Islet precursor cell (in vitro differentiated cells): ENCODE measurements around the gene GNA15.
"Not testable (repeated sequence)": the region's sequence is repeated elsewhere in the genome, so short reads cannot be mapped to it uniquely, and the experiment has no call there.

Source experiments
- DNase-seq: peaks from one replicate; pipeline ENCODE4 v3.0.0-alpha.2; 2018

GNA15 gene

DNA sequence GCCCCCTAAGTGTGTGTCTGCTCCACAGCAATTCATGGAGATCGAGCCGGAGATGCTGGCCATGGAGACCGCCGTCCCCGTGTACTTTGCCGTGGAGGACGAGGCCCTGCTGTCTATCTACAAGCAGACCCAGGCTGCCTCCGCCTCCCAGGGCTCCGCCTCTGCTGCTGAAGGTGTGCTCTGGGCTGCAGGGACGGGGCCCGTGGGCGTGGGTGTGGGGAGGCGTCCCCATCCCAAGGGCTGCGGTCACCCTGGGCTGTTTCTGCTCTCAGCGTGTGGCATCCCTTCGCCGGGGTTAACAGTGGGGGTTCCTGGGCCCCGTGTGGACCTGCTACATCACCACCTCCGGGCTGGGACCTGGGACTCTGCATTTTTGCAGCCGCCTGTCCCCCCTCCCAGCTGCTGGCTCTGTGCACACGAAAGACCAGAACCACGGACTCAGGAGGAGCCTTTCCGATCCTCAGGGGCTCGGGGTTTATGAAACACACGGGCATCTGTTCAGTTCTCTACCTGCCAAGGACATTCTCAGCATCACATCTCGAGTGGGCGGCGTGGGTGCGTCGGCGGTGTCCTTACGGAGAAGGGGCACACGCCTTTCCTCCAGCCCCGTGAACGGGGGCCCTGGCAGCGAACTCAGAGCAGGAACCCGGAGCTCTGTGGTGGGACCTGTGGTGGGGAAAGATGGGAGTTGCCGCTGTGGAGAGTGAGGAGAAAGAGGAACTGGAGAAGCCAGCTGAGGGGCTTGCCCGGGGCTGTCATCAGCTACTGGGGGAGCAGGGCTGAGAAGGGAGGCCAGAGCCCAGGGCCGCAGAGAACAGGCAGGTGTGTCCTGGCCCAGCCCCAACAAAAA is 57.6 kb downstream of the GNA15 start:
- DNase-seq: no peak

DNA sequence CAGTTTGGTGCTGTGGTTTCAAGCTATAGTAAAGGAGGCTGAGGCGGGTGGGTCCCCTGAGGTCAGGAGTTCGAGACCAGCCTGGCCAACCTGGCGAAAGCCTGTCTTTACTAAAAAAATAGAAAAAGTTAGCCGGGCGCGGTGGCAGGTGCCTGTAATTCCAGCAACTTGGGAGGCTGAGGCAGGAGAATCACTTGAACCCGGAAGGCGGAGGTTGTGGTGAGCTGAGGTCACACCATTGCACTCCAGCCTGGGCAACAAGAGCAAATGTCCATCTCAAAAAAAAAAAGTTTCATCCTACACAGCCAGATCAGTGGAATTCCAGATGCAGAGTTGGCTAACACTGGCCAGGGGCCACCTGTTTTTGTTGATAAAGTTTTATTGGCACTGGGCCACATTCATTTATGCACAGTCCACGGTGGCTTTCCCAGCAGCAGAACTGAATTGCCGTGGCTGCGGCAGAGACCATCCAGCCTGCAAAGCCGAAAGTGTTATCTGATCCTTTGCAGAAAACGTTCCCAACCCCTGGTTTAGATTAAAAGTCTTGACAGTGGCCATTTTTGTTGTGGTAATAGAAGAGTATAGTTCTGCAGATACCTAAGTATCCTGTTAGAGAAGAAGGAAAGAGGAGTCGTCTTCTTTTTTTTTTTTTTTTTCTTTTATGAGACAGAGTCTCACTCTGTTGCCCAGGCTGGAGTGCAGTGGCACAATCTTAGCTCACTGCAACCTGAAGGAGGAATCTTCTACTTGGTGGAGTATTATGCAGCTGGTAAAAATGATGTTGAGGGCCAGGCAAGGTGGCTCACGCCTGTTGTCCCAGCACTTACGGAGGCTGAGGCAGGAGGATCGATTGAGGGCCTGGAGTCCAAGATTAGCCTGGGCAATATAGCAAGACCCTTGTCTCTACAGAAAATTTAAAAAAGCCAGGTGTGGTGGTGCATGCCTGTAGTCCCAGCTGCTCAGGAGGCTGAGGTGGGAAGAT is 58.6 kb downstream of the GNA15 start:
- DNase-seq: no peak

DNA sequence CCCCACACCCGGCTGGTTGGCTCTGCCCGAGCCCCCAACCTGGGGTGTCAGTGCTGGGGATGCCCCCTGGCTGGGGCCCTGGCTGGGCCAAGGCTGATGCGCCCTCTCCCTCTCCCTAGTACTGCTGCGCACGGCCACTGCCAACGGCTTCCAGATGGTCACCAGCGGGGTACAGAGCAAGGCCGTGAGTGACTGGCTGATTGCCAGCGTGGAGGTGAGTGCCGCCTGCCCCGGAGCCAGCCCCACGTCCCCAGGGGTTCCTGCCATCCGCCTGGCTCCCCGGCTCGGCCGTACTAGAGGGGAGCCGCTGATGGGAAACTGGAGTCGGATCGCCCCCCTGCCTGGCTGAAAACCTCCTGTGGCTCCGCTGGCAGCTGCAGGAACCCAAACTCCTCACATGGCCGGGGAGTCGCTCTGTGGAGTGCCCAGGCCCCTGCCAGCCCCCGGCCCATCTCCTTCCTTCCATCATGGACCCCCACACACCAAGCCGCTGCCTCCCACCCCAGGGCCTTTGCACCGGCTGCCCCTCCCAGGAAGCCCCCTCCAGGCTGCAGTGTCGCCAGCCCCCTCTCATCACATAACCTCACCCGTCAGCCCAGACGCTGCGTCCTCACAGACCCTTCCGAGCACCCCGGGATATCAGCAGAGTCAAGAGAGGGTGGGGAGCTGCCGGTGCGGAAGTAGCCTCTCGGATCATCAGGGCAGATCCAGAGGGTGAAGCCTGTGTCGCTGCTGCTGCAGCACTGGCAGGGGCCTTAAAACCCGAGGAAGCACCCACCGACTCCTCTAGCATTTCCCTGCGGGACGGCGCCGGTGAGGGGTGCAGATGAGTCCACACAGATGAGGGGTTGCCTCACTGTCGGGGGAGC is 60.5 kb downstream of the GNA15 start:
- no peak for DNase-seq

GRCh38 chr19:3196933-3197205 is 61.0 kb downstream of the GNA15 start:
- DNase-seq: no peak

- DNase-seq: no peak
Measured at GRCh38 chr19:3198901-3199700, 63.3 kb downstream of the GNA15 start.

DNA sequence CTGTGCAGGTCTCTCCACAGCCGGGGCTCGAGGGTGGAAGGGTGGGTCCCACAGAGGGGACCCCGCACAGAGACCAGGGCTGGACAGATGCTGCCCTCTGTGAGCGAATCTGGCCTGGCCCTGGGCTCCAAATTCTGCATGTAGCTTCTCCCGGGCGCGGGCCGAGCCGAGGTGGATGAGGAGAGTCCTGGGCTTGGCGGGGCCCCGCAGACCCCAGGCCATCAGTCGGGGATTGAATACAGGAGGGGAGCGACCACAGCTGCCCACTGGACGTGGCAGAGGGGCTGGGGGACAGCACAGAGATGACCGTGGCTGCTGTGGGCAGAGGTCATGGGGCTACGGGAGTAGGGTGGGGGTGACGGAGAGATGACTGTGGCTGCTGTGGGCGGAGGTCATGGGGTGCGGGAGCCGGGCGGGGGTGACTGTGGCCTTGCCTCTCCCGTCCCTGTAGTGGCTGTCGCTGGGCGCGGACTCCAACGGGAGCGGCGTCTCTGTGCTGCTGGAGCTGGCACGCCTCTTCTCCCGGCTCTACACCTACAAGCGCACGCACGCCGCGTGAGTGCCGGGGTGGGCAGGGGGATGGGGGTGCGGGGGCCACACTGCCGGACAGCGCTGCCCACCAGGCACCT is 65.4 kb downstream of the GNA15 start:
- no peak for DNase-seq

GRCh38 chr19:3201911-3202310 is 66.1 kb downstream of the GNA15 start:
- DNase-seq: no peak

DNA sequence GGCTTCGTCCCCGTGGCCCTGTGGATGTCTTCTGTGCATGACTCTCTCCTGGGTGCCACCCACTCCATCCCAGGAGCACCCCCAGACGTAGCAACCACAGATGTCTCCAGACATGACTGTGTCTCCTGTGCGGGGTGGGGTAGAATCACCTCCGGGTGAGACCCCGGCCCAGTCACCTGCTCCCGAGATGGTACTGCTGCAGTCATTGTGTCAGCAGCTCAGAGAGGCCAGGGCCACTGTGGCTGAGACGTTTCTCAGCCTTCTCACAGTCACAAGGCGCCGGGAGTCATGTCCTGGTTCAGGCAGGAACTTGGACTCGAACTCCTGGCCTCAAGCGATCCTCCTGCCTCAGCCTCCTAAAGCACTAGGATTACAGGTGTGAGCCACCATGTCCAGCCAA is 66.5 kb downstream of the GNA15 start:
- no peak for DNase-seq

DNA sequence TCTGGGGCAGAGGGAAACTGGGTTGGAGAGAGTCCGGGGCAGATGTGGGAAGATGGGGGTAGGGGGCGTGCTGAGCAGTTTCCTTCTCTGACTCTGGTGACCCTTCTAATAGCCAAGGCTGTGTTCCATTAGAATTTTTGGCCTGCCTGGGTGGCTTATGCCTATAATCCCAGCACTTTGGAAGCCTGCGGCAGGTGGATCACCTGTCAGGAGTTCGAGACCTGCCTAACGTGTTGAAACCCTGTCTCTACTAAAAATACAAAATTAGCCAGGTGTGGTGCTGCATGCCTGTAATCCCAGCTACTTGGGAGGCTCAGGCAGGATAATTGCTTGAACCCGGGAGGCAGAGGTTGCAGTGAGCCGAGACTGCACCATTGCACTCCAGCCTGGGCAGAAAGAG is 67.1 kb downstream of the GNA15 start:
- DNase-seq: not testable (repeated sequence)

DNA sequence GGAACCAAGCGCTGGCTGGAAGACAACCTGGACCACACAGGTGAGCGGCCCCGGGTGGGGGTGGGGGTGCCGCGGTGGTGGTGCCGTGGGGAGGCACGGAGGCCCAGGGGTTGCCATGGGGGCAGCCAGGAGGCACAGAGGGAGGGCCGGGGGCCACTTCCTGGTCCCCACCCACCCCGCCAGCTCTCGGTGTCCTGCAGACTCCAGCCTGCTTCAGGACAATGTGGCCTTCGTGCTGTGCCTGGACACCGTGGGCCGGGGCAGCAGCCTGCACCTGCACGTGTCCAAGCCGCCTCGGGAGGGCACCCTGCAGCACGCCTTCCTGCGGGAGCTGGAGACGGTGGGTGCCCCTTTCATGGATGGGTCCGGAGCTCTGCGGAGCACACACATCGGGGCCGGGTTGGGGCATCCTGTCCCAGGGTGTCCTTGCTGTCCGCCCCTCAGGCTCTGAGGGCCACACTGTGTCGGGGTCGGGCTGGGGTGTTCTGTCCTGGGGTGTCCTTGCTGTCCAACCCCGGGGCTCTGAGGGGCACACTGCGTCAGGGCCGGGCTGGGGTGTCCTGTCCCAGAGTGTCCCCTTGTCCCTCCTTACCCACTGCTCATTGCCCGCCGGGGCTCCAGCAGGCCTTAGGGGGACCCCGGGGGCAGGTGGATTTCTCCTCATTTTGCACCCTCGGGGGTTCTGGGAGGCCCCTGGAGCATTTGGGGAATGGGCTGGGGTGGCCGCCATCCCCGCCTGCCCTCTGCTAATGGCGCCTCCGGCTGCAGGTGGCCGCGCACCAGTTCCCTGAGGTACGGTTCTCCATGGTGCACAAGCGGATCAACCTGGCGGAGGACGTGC is 68.2 kb downstream of the GNA15 start:
- DNase-seq: no peak

- DNase-seq: no peak
Measured at GRCh38 chr19:3204646-3205275, 68.9 kb downstream of the GNA15 start.

GRCh38 chr19:3206216-3206953 is 70.6 kb downstream of the GNA15 start:
- no peak for DNase-seq

- no peak for DNase-seq
Measured at GRCh38 chr19:3207461-3208242, 71.8 kb downstream of the GNA15 start.

DNA sequence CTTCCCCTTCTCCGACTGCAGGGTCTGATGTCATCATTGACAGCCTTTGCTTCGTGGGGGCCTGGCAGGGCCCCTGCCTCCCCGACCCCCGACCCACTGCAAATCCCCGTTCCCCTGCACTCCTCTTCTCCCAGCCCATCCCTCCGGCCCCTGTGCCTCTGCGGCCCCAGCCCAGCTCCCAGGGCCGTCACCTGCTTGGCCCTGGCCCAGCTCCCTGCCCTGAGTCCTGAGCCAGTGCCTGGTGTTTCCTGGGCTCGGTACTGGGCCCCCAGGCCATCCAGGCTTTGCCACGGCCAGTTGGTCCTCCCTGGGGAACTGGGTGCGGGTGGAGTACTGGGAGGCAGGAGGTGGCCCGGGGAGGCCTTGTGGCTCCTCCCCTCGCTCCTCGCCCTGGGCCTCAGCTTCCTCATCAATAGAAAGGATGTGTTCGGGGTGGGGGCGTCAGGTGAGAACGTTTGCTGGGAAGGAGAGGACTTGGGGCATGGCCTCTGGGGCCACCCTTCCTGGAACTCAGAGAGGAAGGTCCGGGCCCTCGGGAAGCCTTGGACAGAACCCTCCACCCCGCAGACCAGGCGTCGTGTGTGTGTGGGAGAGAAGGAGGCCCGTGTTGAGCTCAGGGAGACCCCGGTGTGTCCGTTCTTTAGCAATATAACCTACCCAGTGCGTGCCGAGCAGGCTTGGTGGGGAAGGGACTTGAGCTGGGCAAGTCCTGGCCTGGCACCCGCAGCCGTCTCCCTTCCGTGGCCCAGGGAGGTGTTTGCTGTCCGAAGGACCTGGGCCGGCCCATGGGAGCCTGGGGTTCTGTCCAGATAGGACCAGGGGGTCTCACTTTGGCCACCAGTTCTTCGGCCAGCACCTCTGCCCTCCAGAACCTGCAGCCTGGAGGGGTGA is 72.7 kb downstream of the GNA15 start:
- DNase-seq: no peak

GRCh38 chr19:3210347-3211017 is 74.6 kb downstream of the GNA15 start:
- DNase-seq: peak; percentile 83

DNA sequence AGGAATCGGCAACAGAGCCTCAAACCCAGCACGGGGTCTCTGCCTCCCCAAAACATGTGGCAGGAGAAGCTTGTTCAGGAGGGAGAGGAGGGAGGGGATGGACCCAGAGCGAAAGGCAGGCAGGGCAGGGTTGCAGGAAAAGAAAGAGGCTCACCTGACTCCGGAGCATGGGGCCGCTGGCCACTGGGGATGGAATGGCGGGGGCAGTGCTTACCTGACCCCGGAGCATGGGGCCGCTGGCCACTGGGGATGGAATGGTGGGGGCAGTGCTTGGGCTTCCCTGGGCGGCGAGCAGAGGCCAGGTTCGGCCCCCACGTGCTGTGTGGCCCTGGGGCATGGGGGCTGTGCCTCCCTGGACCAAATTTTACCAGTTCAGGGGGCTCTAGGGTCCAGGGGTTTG is 75.4 kb downstream of the GNA15 start:
- DNase-seq: no peak

DNA sequence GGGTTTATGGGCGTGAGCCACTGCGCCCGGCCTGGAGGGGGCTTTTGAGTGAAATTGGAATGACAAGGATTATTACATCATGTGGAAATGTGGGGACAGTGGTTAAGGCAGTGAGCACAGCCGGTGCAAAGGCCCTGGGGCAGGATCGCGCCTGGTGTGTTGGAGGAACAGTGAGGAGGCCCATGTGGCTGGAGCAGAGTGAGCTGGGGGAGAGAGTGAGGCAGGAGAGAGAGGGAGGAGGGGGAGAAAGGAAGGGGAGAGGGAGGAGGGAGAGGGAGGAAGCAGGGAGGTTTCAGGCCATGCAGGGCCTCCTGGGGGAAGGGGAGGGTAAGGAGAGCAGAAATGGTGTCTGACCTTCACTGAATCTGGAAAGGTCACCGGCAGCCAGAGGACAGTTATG is 77.3 kb downstream of the GNA15 start:
- DNase-seq: no peak
